BLaER1 (cell line): ENCODE data around the gene RBPJL.

Experiments used
- H3K27ac ChIP-seq: shearing (Covaris generic); formaldehyde crosslinking; 2 replicates; pipeline ENCODE4 v1.8.1; 2022
- H3K27me3 ChIP-seq: shearing (Covaris generic); formaldehyde crosslinking; 2 replicates; pipeline ENCODE4 v1.8.1; 2022
- H3K36me3 ChIP-seq: shearing (Covaris generic); formaldehyde crosslinking; 2 replicates; pipeline ENCODE4 v1.8.1; 2022
- H3K4me1 ChIP-seq: shearing (Covaris generic); formaldehyde crosslinking; 2 replicates; pipeline ENCODE4 v1.8.1; 2022
- H3K4me2 ChIP-seq: shearing (Covaris generic); formaldehyde crosslinking; 2 replicates; pipeline ENCODE4 v1.8.1; 2022
- H3K4me3 ChIP-seq: shearing (Covaris generic); formaldehyde crosslinking; 2 replicates; pipeline ENCODE4 v1.8.1; 2022
- H3K9ac ChIP-seq: shearing (Covaris generic); formaldehyde crosslinking; 2 replicates; pipeline ENCODE4 v1.8.1; 2022
- H3K9me3 ChIP-seq: shearing (Covaris generic); formaldehyde crosslinking; 2 replicates; pipeline ENCODE4 v1.8.1; 2022
- H4K20me1 ChIP-seq: shearing (Covaris generic); formaldehyde crosslinking; 2 replicates; pipeline ENCODE4 v1.8.1; 2022
- Cebpa-rat ChIP-seq: shearing (Covaris generic); IDR thresholded peaks from 2 replicates; pipeline ENCODE4 v1.8.1; 2022

Gene RBPJL

DNA sequence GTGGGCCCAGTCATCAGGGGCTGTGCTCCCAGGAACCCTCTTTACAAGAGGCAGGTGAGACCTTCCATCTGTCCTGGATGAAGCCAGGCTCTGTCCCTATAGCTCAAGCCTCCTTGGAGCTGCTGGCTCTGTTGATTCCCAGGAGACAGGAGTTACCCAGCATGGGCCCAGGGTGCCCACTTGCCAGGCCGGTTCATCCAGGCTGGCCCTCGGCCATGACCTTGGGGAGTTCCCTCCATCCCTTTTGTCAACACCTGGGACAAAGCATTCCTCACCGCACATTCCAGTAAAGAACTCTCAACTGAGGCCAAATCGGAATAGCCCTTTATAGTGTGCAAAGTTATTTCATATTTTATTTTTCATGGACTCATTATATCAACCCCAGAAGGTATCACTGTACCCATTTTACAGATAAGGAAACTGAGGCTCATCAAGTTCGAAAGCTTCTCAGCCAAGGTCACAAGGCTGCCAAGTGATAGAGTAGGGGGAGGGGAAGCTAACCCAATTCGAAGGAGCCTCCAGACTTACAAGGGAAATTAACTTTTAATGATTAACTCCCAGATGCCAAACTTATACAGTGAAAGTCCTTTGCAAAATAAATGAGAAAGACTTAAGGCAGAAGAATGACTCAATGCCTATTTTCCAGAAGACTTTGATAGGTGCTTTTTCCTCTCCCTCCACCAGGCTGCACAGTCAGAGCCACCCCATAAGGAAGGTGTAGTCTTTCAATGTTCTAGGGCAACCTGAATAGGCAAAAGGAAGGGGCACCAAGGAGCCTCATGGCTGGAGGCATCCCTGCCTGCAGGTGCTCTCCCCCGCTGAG is 23.1 kb downstream of the RBPJL start:
- Histone ChIP-seq H3K4me3 (no peak overlapping the region), H3K4me2 (no peak overlapping the region), H3K9me3 (no peaks in the 10 kb centered on the region), H3K36me3 (no peaks in the 10 kb centered on the region), H3K9ac (no peak overlapping the region), H3K27me3 (no peaks in the 10 kb centered on the region), H3K27ac (no peak overlapping the region), H4K20me1 (no peaks in the 10 kb centered on the region), H3K4me1 (peaks cover 24% of the 10 kb centered on the region)
- no peak for TF ChIP-seq Cebpa-rat

DNA sequence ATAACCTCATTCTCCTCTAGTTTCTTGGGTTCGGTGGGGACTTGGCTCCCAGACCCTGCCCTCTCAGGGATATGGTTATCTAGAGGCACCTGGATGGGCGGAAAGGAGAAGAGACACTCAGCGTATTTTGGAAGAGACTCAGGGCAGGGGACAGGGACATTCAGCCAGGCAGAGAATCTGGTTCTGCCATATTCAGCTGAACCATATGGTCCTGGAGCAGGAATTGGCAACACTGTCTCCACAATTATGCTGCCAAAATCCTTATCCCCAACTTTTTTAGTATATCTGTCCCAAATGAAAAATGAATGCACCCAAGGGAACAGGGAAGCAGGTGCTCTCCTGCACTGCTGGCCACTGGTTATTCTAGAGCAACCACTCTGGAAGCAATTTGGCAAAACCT is 23.8 kb downstream of the RBPJL start:
- H3K9me3 ChIP-seq: no peaks in the 10 kb centered on the region
- H3K27me3 ChIP-seq: no peaks in the 10 kb centered on the region
- TF ChIP-seq Cebpa-rat: no peak
- H3K36me3 ChIP-seq: no peaks in the 10 kb centered on the region
- H3K4me3 ChIP-seq: no peak overlapping the region
- peaks cover 17% of the 10 kb centered on the region for H3K4me1 ChIP-seq
- H3K9ac ChIP-seq: no peak overlapping the region
- no peaks in the 10 kb centered on the region for H4K20me1 ChIP-seq
- H3K27ac ChIP-seq: no peak overlapping the region
- H3K4me2 ChIP-seq: no peak overlapping the region

DNA sequence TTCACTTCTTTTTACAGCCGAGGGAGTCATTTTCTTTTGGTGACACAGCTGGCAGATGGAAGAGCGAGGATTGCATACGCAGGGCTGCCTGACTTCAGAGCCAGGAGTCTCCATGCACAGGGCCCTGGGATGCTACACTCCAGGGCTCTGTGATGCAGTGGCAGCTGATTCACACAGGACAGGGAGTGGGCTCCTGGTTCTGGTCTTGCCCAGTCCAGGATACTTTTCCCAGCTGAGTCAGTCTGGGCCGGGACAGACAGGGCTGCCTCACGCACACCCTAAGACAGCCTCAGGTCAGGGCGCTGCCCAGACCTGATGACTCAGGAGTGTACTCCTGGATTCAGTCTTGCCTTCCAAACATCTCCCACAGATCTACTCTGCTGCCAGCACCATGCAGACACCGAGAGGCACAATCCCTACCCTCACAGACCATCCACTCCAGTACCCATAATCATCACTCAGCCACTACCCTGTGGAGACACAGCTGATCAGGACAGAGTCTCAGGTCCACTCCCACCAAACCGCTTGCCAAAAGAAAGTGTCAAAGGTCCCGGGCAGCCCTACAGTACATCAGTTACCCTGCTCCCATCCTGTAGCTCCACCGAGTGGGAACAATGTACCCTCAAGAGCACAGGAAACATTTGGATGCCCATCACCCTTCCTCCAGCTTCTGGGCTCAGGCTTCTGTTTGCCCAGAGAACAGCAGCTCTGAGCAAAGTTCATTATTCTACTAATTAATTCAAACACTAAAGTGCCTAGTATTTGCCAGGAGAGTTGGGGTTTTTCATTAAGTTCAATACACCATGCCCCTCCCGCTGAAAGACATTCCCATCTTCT is 30.1 kb downstream of the RBPJL start:
- Histone ChIP-seq H3K9ac (no peak overlapping the region), H4K20me1 (no peaks in the 10 kb centered on the region), H3K4me3 (no peak overlapping the region), H3K4me2 (no peak overlapping the region), H3K9me3 (no peaks in the 10 kb centered on the region), H3K4me1 (peaks cover 6% of the 10 kb centered on the region), H3K27ac (no peak overlapping the region), H3K36me3 (no peaks in the 10 kb centered on the region), H3K27me3 (no peaks in the 10 kb centered on the region)
- TF ChIP-seq Cebpa-rat: no peak

DNA sequence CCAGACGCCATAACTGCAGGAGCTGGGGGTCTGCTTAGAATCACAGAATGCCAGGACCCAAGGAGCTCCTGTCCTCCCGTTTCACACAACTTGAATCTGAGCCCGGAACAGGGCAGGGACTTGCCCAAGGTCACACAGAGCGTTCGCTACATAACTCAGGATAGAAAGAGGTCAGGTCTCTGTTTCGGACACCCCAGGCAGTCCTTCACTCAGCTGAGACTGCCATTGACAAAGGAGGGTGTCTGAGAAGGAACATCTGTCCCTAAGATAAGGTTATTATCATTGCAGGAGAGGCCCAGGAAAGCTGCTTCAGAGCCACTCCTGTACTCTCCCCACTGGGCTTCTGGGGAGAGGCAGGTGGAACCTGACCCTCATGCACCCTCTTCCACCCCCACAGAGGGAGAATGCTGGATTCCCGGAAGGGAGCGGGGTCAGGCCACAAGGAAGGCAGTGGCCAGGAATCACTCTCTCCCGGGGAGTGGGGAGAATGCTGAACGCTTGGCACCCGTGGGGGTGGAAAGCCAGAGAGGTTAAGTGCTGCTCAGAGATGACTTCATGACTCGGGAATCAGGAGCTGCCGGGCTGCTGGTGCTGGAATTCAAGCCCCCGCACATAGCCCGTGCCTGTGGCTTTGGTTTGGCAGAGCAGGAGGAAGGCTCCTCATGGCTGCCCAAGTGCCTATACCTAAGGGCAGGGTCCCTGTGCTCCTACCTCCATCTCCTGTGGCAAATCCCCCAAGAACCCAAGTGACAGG is 30.9 kb downstream of the RBPJL start:
- no peak overlapping the region for H3K27ac ChIP-seq
- no peak overlapping the region for H3K9ac ChIP-seq
- H3K4me1 ChIP-seq: peaks cover 10% of the 10 kb centered on the region
- no peaks in the 10 kb centered on the region for H3K9me3 ChIP-seq
- TF ChIP-seq Cebpa-rat: no peak
- no peak overlapping the region for H3K4me2 ChIP-seq
- H3K36me3 ChIP-seq: no peaks in the 10 kb centered on the region
- H4K20me1 ChIP-seq: no peaks in the 10 kb centered on the region
- H3K27me3 ChIP-seq: no peaks in the 10 kb centered on the region
- H3K4me3 ChIP-seq: no peak overlapping the region

DNA sequence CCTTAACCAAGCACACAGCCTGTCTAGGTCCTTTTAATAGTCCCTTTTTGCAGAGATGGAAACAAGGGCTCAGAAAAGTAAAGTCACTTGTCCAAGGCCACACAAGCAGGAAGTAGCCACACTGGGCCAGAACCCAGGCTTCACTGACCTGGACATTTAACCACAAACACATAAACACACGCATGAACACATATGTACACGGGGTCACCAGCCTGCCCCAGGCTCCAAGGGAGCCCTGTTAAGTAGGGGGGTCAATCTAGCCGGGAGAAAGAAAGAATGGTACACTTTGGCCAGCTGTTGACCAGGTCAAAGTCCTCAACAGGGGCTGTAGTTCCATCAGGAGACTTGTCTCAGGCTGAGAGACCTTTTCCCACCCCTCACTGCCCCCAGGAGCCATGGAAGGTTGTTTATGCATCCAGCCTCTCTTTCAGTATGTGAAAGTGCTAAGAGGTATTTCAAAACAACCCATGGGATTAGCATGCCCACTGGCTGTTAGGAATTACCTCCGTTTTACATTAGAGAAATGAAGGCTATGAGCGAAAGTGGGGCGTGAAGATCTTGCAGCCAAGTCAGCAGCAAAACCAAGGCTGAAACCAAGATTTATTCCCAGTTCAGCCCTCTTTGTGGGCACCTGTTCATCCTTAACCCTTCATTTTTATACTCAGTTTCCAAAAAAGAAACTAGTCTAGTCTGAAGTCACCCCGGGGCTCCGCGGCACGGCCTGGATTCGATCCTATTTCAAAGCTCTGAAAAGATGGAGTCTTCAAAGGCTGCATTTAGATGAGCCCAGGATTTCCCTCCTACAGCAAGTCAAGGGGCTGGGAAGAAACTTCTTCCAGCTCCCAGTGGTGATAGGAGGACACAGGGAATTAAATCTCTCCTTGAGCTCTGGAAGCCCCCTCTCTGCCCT is 31.7 kb downstream of the RBPJL start:
- H3K27me3 ChIP-seq: no peaks in the 10 kb centered on the region
- no peaks in the 10 kb centered on the region for H3K9me3 ChIP-seq
- H3K4me3 ChIP-seq: no peak overlapping the region
- peaks cover 10% of the 10 kb centered on the region for H3K4me1 ChIP-seq
- H3K27ac ChIP-seq: no peak overlapping the region
- no peaks in the 10 kb centered on the region for H4K20me1 ChIP-seq
- no peak overlapping the region for H3K9ac ChIP-seq
- H3K36me3 ChIP-seq: no peaks in the 10 kb centered on the region
- TF ChIP-seq Cebpa-rat: no peak
- no peak overlapping the region; the same call in 1 of the 2 replicates for H3K4me2 ChIP-seq

DNA sequence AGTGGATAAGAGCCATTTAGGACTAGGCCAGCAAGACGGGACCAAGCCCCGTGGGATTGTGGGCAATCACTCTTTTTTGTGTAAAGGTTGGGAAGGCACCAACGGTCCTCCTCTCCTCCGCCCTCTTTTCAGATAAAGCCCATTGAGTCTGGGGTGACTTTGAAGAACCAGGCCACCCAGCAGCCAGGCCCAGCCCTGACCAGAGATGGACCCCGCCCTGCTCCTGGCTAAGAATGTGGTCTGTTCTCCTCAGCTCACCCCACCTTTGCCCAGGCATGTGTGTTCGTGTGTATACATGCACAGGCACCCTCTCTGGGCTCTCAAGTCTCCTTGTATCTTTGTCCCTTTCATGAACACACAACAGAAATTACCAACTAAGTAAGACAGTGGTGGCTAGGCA is 32.4 kb downstream of the RBPJL start:
- Histone ChIP-seq H3K27ac (no peak overlapping the region), H3K9ac (no peak overlapping the region), H3K27me3 (no peaks in the 10 kb centered on the region), H4K20me1 (no peaks in the 10 kb centered on the region), H3K9me3 (no peaks in the 10 kb centered on the region), H3K4me1 (peaks cover 13% of the 10 kb centered on the region), H3K36me3 (no peaks in the 10 kb centered on the region), H3K4me2 (no peak overlapping the region; the same call in 1 of the 2 replicates), H3K4me3 (no peak overlapping the region)
- TF ChIP-seq Cebpa-rat: no peak

DNA sequence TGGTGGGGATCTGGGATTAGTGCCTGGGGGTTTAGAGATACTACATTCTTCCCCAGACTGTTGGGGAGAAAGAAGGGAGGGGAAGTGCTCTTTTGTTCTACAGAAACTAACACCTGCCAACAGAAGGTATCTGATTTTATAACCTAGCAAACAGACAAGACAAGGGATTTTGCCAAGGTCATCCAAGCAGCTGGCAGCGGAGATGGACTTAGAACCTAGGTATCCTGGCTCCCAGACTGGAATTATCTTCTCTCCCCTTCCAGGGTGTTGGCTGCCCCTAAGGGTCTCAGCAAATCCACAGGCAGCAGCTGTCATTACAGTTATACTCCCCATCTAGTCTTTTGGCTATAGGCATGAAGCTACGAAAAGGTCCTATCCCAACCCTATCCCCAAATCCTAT is 33.2 kb downstream of the RBPJL start:
- Histone ChIP-seq H3K4me1 (peaks cover 20% of the 10 kb centered on the region), H3K27me3 (no peaks in the 10 kb centered on the region)

DNA sequence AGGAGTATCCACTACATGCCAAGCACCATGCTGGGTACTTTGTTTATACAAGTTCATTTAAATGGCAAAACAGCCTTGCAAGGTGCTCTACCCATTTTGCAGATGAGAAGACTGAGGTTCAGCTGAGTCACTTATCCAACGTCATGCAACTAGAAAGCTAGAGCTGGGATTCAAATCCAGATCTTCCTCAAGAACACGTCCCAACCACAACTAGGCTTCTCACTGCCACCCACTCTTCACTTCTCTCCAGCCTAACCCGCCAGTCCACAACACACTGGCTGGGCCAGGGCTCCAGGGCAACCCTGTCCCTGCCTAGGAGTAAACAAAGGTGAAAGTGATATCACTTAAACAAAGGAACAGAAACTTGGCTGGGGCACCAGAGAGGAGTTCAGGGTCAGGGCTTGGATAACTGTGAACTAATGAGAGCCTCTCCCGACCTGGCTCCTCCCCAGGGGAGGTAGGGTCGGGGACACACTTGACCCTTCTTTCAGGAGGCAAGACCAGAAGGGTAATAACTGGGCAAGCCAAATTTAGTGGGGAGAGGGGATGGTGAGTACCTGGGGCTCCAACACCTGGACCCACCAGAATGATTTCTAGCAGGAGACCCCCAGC is 33.7 kb downstream of the RBPJL start:
- no peak for TF ChIP-seq Cebpa-rat
- Histone ChIP-seq H3K27ac (no peak overlapping the region), H3K9me3 (no peaks in the 10 kb centered on the region), H4K20me1 (no peaks in the 10 kb centered on the region), H3K4me2 (no peak overlapping the region), H3K4me3 (no peak overlapping the region), H3K9ac (no peak overlapping the region), H3K36me3 (no peaks in the 10 kb centered on the region), H3K27me3 (peaks cover 3% of the 10 kb centered on the region; the same call in 1 of the 2 replicates), H3K4me1 (peaks cover 25% of the 10 kb centered on the region)

More for the DNA sequence above, 33.2 kb downstream of the RBPJL start:
- Histone ChIP-seq H3K4me2 (no peak overlapping the region), H3K4me3 (no peak overlapping the region), H4K20me1 (no peaks in the 10 kb centered on the region), H3K27ac (no peak overlapping the region), H3K36me3 (no peaks in the 10 kb centered on the region), H3K9me3 (no peaks in the 10 kb centered on the region), H3K9ac (no peak overlapping the region)
- no peak for TF ChIP-seq Cebpa-rat
